Measurements from ENCODE around the gene NQO2. TPM values are rescaled to one million over a fixed set of nuclear protein-coding genes. Genes with fewer than 3 reads are reported as not detected.

The NQO2 gene
- total RNA-seq: 14.5 TPM

GRCh38 chr6:2999618-3000557 lies at the start of gene NQO2:
Gene NQO2, plus strand, starts transcription at chr6:2999894. Its CDS starts 6,659 bp downstream, at chr6:3006553.

GRCh38 chr6:2971420-2972218 lies 28.1 kb upstream of the NQO2 start, which contains the start of gene SERPINB6:
Gene SERPINB6, minus strand, starts transcription at chr6:2971567. Its CDS starts 12,235 bp downstream, at chr6:2959332.

GRCh38 chr6:3068329-3069214 lies 68.9 kb downstream of the NQO2 start, which contains the start of gene RIPK1:
Gene RIPK1, plus strand, starts transcription at chr6:3068494. Its CDS starts 8,330 bp downstream, at chr6:3076824.

Small RNAs within 50 kb of the gene (small RNA-seq; reads per million reads assigned to genes)
- gene AL133351.4: not detected

Other genes with a start within 250 kb of the NQO2 start
- 1.2 TPM for gene MYLK4, start 249.0 kb upstream of the NQO2 start, total RNA-seq
- gene WRNIP1, start 234.5 kb upstream of the NQO2 start, total RNA-seq: 51.0 TPM
- gene SERPINB1, start 158.0 kb upstream of the NQO2 start, total RNA-seq: 7.2 TPM
- gene SERPINB9, start 96.6 kb upstream of the NQO2 start, total RNA-seq: 18.2 TPM
- gene SERPINB6, start 28.3 kb upstream of the NQO2 start, total RNA-seq: 27.5 TPM
- 11.3 TPM for gene RIPK1, start 68.6 kb downstream of the NQO2 start, total RNA-seq
- 27.7 TPM for gene BPHL, start 118.8 kb downstream of the NQO2 start, total RNA-seq
- 1,417 TPM for gene TUBB2A, start 157.7 kb downstream of the NQO2 start, total RNA-seq
- gene TUBB2B, start 227.8 kb downstream of the NQO2 start, total RNA-seq: 2,535 TPM